ENCODE data around the gene TPD52L1. TPM values are rescaled to one million over a fixed set of nuclear protein-coding genes. Genes with fewer than 3 reads are reported as not detected.

The TPD52L1 gene
- total and polyA plus RNA-seq, 7 donors, result 8.1 to 98.9 (median 61.0) TPM

- 90 to 93% methylated on average over 1 of the region's 1 CpG for WGBS, 2 donors
- Histone ChIP-seq H3K4me3 (no peak overlapping the region), H3K27ac (no peak overlapping the region), H3K4me1 (peaks cover 0 to 12% (median 6%) of the 10 kb centered on the region in 4 donors), H3K27me3 (no peaks in the 10 kb centered on the region), H3K36me3 (no peaks in the 10 kb centered on the region), H3K9me3 (no peaks in the 10 kb centered on the region)
- intact Hi-C loops (cut with DNase I), result no loop called here
- no peak for DNase-seq
- TF ChIP-seq POLR2A (IDR thresholded peaks at IDR 0.05) (no peak), POLR2AphosphoS5 (IDR thresholded peaks at IDR 0.05) (no peak)
These were observed 8.8 kb upstream of the TPD52L1 start for GRCh38 chr6:125144822-125145221.

- no peaks in the 10 kb centered on the region for H3K27me3 ChIP-seq
- H3K36me3 ChIP-seq, result no peaks in the 10 kb centered on the region
- H3K4me1 ChIP-seq, result peaks cover 0 to 30% (median 16%) of the 10 kb centered on the region in 4 donors
- H3K27ac ChIP-seq, result peak overlapping the region in 3 of 4 donors; percentile 8 to 73 (median 63)
- no peak for DNase-seq
- 70 to 72% methylated on average over 7 of the region's 7 CpGs for WGBS, 2 donors
- no peak overlapping the region for H3K4me3 ChIP-seq
- H3K9me3 ChIP-seq, result no peaks in the 10 kb centered on the region
- peak in 2 of 4 donors; percentile 37 to 71 for TF ChIP-seq POLR2AphosphoS5 (IDR thresholded peaks at IDR 0.05)
- no peak for TF ChIP-seq POLR2A (IDR thresholded peaks at IDR 0.05)
- intact Hi-C loops (cut with DNase I), result loop anchor here (5.0 to 10.0 kb wide), 4 partner anchors 83 to 633 kb away; partner anchors contain the start of genes HEY2 and RNF217
These were observed 4.1 kb upstream of the TPD52L1 start for GRCh38 chr6:125149256-125150144.

- no peak for DNase-seq
- Histone ChIP-seq H3K27ac (no peak overlapping the region), H3K9me3 (no peaks in the 10 kb centered on the region), H3K4me1 (peaks cover 0 to 49% (median 24%) of the 10 kb centered on the region in 4 donors), H3K27me3 (no peaks in the 10 kb centered on the region), H3K4me3 (no peak overlapping the region), H3K36me3 (no peaks in the 10 kb centered on the region)
- TF ChIP-seq POLR2A (IDR thresholded peaks at IDR 0.05), result no peak
- no peak for TF ChIP-seq EP300 (IDR thresholded peaks at IDR 0.05)
- TF ChIP-seq POLR2AphosphoS5 (IDR thresholded peaks at IDR 0.05), result no peak
- no peak for TF ChIP-seq CTCF (IDR thresholded peaks at IDR 0.05)
- intact Hi-C loops (cut with DNase I), result loop anchor here (5.0 to 10.0 kb wide), 4 partner anchors 81 to 631 kb away; partner anchors contain the start of genes HEY2 and RNF217
- 77 to 81% methylated on average over 4 of the region's 4 CpGs for WGBS, 2 donors
These were observed 1.9 kb upstream of the TPD52L1 start for GRCh38 chr6:125151700-125152099.

- Histone ChIP-seq H3K27me3 (no peaks in the 10 kb centered on the region), H3K36me3 (no peaks in the 10 kb centered on the region), H3K4me1 (peaks cover 0 to 43% (median 22%) of the 10 kb centered on the region in 4 donors), H3K4me3 (peak overlapping the region; percentile 56 to 71 (median 64)), H3K9me3 (no peaks in the 10 kb centered on the region), H3K27ac (peak overlapping the region; percentile 67 to 90 (median 90))
- 1 to 2% methylated on average over 50 of the region's 50 CpGs for WGBS, 2 donors
- TF ChIP-seq EP300 (IDR thresholded peaks at IDR 0.05), result no peak
- TF ChIP-seq POLR2AphosphoS5 (IDR thresholded peaks at IDR 0.05), result no peak
- no peak for TF ChIP-seq CTCF (IDR thresholded peaks at IDR 0.05)
- TF ChIP-seq POLR2A (IDR thresholded peaks at IDR 0.05), result no peak
- DNase-seq, result peak; percentile 63
- intact Hi-C loops (cut with DNase I), result loop anchor here (5.0 to 10.0 kb wide), 4 partner anchors 78 to 628 kb away; partner anchors contain the start of genes HEY2 and RNF217
These were observed 666 bp downstream of the TPD52L1 start for GRCh38 chr6:125154118-125154760.

- intact Hi-C loops (cut with DNase I), result loop anchor here (5.0 to 10.0 kb wide), 4 partner anchors 78 to 628 kb away; partner anchors contain the start of genes HEY2 and RNF217
- Histone ChIP-seq H3K4me1 (peaks cover 0 to 38% (median 18%) of the 10 kb centered on the region in 4 donors), H3K27ac (peak overlapping the region; percentile 67 to 90 (median 90)), H3K9me3 (no peaks in the 10 kb centered on the region), H3K36me3 (no peaks in the 10 kb centered on the region), H3K4me3 (peak overlapping the region; percentile 56 to 71 (median 64)), H3K27me3 (no peaks in the 10 kb centered on the region)
- peak in 1 of 4 donors; percentile 63 for TF ChIP-seq POLR2AphosphoS5 (IDR thresholded peaks at IDR 0.05)
- peak in 2 of 4 experiments; percentile 30 to 39 for TF ChIP-seq CTCF (IDR thresholded peaks at IDR 0.05)
- TF ChIP-seq EP300 (IDR thresholded peaks at IDR 0.05), result no peak
- 20 to 44% methylated on average over 14 of the region's 14 CpGs for WGBS, 2 donors
- DNase-seq, result peak; percentile 68
These were observed 1.2 kb downstream of the TPD52L1 start for GRCh38 chr6:125154761-125155135.
